ENCODE results near the gene CFAP65.

CFAP65 gene

GRCh38 chr2:219010162-219010756 lies 31.1 kb downstream of the CFAP65 start:
- DNase-seq, result peak; percentile 15 to 48

- DNase-seq, result no peak
These were observed 32.0 kb downstream of the CFAP65 start for GRCh38 chr2:219009294-219009693.

DNA sequence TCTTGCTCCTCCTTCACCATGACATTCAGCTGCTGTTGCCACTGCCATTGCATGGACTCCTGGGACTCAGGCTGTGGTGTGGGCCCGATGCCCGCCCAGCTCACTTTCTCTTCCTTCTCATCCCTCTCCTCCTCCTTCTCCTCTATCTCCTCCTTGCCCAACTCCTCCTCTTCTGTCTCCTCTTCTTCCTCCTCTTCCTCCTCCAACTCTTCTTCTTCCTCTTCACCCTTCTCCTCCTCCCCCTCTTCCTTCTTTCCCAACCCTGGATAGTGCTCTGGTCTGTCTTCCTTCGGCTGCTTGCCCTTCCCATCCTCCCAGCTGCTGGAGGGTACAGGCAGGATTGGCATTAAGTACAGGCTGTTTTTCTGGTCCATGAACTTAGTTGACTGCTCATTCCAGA lies 37.3 kb downstream of the CFAP65 start:
- no peak for DNase-seq

GRCh38 chr2:219003267-219003634 lies 38.1 kb downstream of the CFAP65 start:
- DNase-seq, result no peak

GRCh38 chr2:219002395-219003266 lies 38.7 kb downstream of the CFAP65 start:
- DNase-seq, result peak; percentile 83 to 92

GRCh38 chr2:219001577-219002394 lies 39.5 kb downstream of the CFAP65 start:
- DNase-seq, result peak; percentile 99

DNA sequence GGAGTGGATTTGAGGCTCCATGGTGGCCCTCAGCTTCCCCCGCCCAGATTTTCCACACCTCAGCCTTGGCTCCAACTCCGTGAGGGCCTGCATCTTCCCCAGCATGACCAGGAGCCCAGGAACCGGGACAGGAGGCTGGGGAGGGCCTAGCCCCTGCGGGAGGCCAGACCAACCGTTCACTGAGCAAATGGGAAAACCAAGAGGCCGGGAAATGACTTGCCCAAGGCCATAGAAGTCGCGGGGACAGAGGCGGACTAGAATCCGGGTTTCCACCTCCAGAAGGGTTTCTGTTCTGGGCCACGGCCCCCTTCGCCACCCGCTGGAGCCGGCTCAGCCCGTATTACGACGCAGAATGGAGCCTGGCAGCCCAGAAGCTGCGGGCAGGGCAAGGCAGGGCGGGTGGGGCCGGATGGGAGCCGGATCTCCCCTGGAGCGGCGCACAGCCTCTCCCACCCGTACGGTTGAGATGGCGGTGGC lies 40.2 kb downstream of the CFAP65 start:
- DNase-seq, result peak in 1 of 2 experiments; percentile 28

GRCh38 chr2:219000569-219000960 lies 40.8 kb downstream of the CFAP65 start:
- peak in 1 of 2 experiments; percentile 65 for DNase-seq

DNA sequence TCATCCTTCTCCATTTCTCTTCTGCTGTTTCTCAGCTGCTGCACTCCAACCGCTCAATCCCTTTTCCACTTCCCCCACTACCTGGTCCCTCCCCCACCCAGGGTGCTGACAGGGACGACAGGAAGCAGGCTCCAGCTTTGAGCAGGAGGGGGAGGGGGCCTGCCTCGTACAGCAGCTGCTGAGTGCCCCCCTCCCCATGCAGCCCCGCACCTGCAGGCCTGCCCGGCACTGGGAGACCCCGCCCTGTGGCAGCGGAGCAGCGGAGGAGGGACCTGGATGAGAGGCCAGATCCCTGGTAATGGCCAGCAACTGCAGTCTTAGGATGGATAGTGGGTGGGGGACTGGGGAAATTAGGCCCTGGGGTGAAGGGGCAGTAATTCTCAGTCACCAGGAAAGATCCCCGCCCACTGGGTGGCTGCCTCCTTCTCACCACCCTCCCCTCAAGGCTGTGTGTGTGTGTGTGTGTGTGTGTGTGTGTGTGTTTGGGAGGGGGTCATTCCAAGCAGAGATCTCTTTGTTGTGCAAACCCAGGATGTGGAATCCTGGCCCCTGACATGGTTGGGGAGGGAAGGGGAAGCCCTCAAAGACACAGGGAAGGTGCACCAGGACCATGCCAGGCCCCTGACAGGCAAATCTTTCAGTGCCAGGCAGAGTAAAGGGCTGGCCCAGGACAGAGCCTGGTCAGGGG lies 41.3 kb downstream of the CFAP65 start:
- DNase-seq, result peak; percentile 93 to 96

- DNase-seq, result peak in 1 of 2 experiments; percentile 52
These were observed 42.1 kb downstream of the CFAP65 start for GRCh38 chr2:218999021-218999880.

DNA sequence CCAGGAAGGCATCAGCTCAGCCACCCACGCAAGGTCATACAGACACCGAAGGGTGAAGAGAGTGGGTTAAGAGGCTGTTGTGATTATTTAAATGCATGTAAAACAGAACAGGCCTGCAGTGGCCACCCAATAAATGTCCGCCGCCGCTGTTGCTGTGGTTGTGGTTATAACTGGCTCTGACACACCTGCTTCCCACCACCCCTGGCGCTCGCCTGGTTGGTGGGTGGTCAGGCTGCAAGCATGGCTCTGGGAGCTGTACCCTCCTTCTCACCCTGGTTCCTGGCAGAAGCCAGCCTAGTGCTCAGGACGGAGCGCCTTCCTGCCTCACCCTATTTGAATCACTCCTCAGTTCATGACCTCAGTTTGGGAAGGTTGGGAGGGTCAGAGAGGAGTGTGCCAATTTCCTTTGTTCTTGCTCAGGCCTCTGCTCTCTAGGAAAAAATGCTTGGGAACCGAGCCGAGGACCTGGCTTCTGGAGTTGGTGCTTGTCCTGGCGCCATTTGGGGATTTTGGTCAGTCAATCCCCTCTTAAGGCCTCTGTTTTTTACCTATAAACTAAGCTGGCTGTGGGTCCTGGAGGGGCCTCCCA lies 42.8 kb downstream of the CFAP65 start:
- peak; percentile 41 to 68 for DNase-seq

DNA sequence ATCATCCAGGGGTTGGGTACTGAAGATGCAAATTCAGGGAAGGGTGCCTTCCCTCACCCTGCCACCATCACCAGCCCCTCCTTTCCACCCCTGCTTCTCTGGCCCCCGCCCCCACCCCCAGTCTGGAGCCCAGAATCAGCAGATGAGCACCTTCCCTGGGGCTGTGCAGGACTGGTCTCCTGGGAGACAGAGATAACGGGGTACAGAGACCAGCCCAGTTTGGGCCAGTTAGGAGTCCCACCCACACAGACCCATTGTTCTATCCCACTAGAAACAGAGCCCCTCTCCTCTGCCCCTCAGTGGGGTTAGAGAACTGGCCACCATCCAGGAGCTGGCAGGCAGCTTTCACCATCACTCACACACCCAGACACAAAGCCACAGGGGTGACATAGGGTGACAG lies 43.6 kb downstream of the CFAP65 start:
- DNase-seq, result peak; percentile 74 to 85

GRCh38 chr2:218996937-218997336 lies 44.4 kb downstream of the CFAP65 start:
- peak; percentile 84 to 95 for DNase-seq

DNA sequence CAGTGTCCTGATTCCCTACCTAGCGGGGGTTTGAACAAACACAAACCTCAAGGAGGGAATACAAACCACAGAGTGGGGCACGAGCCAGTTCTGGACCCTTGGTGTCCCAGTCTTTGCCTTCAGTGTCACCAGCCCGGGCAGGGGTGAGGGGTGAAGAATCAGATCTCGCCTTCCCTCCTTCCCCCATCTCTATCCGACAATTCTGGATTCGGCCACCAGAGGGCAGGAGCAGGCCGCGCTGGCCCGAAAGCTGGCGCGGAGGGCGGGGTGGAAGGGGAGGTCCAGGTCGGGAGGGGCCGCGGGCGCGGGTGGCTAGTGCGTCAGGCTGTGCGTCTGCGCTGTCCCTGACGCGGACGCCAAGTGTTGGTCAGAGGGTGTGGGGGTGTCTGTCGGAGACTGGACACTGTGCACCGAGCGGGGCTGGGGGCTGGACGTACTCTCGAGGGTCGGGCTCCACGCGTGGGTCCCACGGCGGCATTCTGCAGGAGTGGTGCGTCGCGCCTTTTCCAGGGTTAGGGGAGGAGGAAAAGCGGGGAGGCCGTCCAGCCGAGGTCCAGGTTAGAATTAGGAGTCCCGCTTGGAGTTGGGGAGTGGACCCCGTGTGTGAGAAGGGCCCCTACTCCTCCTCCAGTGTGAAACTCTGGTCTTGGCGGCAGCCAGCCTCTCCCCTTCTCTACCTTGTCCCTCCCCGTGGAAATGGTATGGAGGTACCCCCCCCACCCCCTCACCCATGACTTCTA lies 45.2 kb downstream of the CFAP65 start:
- peak; percentile 92 for DNase-seq

GRCh38 chr2:218995561-218995960 lies 45.8 kb downstream of the CFAP65 start:
- no peak for DNase-seq

GRCh38 chr2:218993345-218994315 lies 47.7 kb downstream of the CFAP65 start, which contains the start of gene CRYBA2:
Gene CRYBA2, minus strand, starts transcription at chr2:218993422. Its CDS starts 246 bp downstream, at chr2:218993176.
- peak; percentile 64 to 88 for DNase-seq

GRCh38 chr2:218992703-218993344 lies 48.5 kb downstream of the CFAP65 start:
- DNase-seq, result peak; percentile 35 to 41

GRCh38 chr2:218992196-218992595 lies 49.1 kb downstream of the CFAP65 start:
- DNase-seq, result no peak

Data from NCI-H2081 (cell line).